NCI-H345 (cell line): Measurements from ENCODE around the gene SLC9A3.
"Not testable (repeated sequence)": the region's sequence is repeated elsewhere in the genome, so short reads cannot be mapped to it uniquely, and the experiment has no call there.

ENCODE experiments used
- DNase-seq: peaks from one replicate; lab custom pipeline; 2025; lab: John Stamatoyannopoulos, UW

SLC9A3 gene

GRCh38 chr5:489689-490080 lies 34.6 kb downstream of the SLC9A3 start:
- no peak for DNase-seq

GRCh38 chr5:488744-489688 lies 35.2 kb downstream of the SLC9A3 start:
- no peak for DNase-seq

- no peak for DNase-seq
Measured at GRCh38 chr5:488241-488640, 36.0 kb downstream of the SLC9A3 start.

GRCh38 chr5:486597-486996 lies 37.7 kb downstream of the SLC9A3 start:
- DNase-seq: not testable (repeated sequence)

- DNase-seq: no peak
Measured at GRCh38 chr5:485946-486491, 38.2 kb downstream of the SLC9A3 start.

- no peak for DNase-seq
Measured at GRCh38 chr5:485113-485945, 38.9 kb downstream of the SLC9A3 start.

GRCh38 chr5:484556-484955 lies 39.7 kb downstream of the SLC9A3 start:
- DNase-seq: no peak

- DNase-seq: no peak
Measured at GRCh38 chr5:483434-484140, 40.7 kb downstream of the SLC9A3 start.

- no peak for DNase-seq
Measured at GRCh38 chr5:483011-483410, 41.2 kb downstream of the SLC9A3 start.

- DNase-seq: no peak
Measured at GRCh38 chr5:482506-482905, 41.7 kb downstream of the SLC9A3 start.

- no peak for DNase-seq
Measured at GRCh38 chr5:482021-482420, 42.2 kb downstream of the SLC9A3 start.

GRCh38 chr5:481347-481746 lies 42.9 kb downstream of the SLC9A3 start:
- DNase-seq: no peak

- no peak for DNase-seq
Measured at GRCh38 chr5:479566-480319, 44.5 kb downstream of the SLC9A3 start.

GRCh38 chr5:478982-479535 lies 45.2 kb downstream of the SLC9A3 start:
- no peak for DNase-seq

GRCh38 chr5:478369-478981 lies 45.8 kb downstream of the SLC9A3 start:
- no peak for DNase-seq

GRCh38 chr5:477871-478270 lies 46.4 kb downstream of the SLC9A3 start:
- DNase-seq: no peak

- DNase-seq: no peak
Measured at GRCh38 chr5:477247-477646, 47.0 kb downstream of the SLC9A3 start.

- no peak for DNase-seq
Measured at GRCh38 chr5:476814-477175, 47.5 kb downstream of the SLC9A3 start.

GRCh38 chr5:476102-476813 lies 48.0 kb downstream of the SLC9A3 start:
- no peak for DNase-seq

- no peak for DNase-seq
Measured at GRCh38 chr5:475704-476101, 48.5 kb downstream of the SLC9A3 start.
